Uterus (tissue), 4 donors: ENCODE measurements around the gene GABPB1. TPM values are rescaled to one million over a fixed set of nuclear protein-coding genes. Genes with fewer than 3 reads are reported as not detected.
A peak's percentile ranks its signal among the peaks of the same experiment; 100 is the strongest.

Source experiments
- DNase-seq, 2 donors: peaks; one replicate each; pipeline ENCODE4 v3.0.0-alpha.2; 2019 to 2020
- H3K27ac ChIP-seq, 2 donors: fragments of 200-600 bp; sonication (generic); 1 replicate in 1 of 2; 2 replicates in 1 of 2; pipeline ENCODE4 v1.5.1; 2016 to 2018
- H3K27me3 ChIP-seq, 2 donors: fragments of 200-600 bp; sonication (generic); one replicate each; pipeline ENCODE4 v1.5.1; 2018 to 2019; ENCODE audit warnings: control low read depth in 1 of 2
- H3K36me3 ChIP-seq, 2 donors: fragments of 200-600 bp; sonication (generic); one replicate each; pipeline ENCODE4 v1.5.1; 2019; ENCODE audit warnings: control low read depth in 1 of 2
- H3K4me1 ChIP-seq, 2 donors: fragments of 200-600 bp; sonication (generic); one replicate each; pipeline ENCODE4 v1.5.1; 2018 to 2019; ENCODE audit warnings: control low read depth in 1 of 2
- H3K4me3 ChIP-seq, 2 donors: fragments of 200-600 bp; sonication (generic); 1 replicate in 1 of 2; 2 replicates in 1 of 2; pipeline ENCODE4 v1.5.1; 2018 to 2019; ENCODE audit warnings: mild to moderate bottlenecking in 1 of 2
- H3K9me3 ChIP-seq, 2 donors: fragments of 200-600 bp; sonication (generic); one replicate each; pipeline ENCODE4 v1.5.1; 2019; ENCODE audit warnings: control low read depth in 1 of 2
- CTCF ChIP-seq, 4 experiments: fragments of 200-600 bp in 2 of 4; fragments of 450-650 bp in 2 of 4; sonication (generic) in 2 of 4; IDR thresholded peaks; one replicate each; pipeline ENCODE4 v1.5.1; 2016 to 2019; ENCODE audit warnings: antibody characterized with exemption in 4 of 4, mild to moderate bottlenecking in 2 of 4, moderate library complexity in 1 of 4
- POLR2A ChIP-seq, 2 donors: fragments of 450-650 bp; IDR thresholded peaks; one replicate each; pipeline ENCODE4 v1.6.1; 2016; ENCODE audit warnings: antibody characterized with exemption in 2 of 2, mild to moderate bottlenecking in 1 of 2, moderate library complexity in 1 of 2
- intact Hi-C: fragments of 100-400 bp; cut with DNase I; formaldehyde crosslinking; loops from one replicate; pipeline ENCODE4 v1.15.1; 2023; ENCODE audit warnings: low total_unique reads
- total RNA-seq, 4 donors: library from RNA; depleted of rRNA in 3 of 4; stranded (reverse); fragments of >200 nt in 3 of 4; gene quantifications; one replicate each; pipeline versions ENCODE4 v1.1.0 to v1.2.4, GENCODE V29; 2014 to 2023
- donor health status: DM: yes; HTN: yes; CAD: no.

The GABPB1 gene
- total RNA-seq, 4 donors from 2014 or later, result 21.2 to 58.1 (median 34.0) TPM

GRCh38 chr15:50353975-50354837, 792 bp downstream of the GABPB1 start:
- H3K27ac ChIP-seq, result peak overlapping the region; percentile 98
- TF ChIP-seq POLR2A (IDR thresholded peaks at IDR 0.05), result peak; percentile 48 to 59
- TF ChIP-seq CTCF (IDR thresholded peaks at IDR 0.05), result no peak
- intact Hi-C loops, result no loop called here
- peaks cover 0 to 4% of the 10 kb centered on the region in 2 donors for H3K4me1 ChIP-seq
- H3K4me3 ChIP-seq, result peak overlapping the region; percentile 75 to 88
- H3K9me3 ChIP-seq, result no peaks in the 10 kb centered on the region
- H3K36me3 ChIP-seq, result no peaks in the 10 kb centered on the region
- H3K27me3 ChIP-seq, result no peaks in the 10 kb centered on the region
- DNase-seq, result peak; percentile 27 to 44

- Histone ChIP-seq H3K27ac (peak overlapping the region; percentile 98), H3K4me1 (peaks cover 0 to 4% of the 10 kb centered on the region in 2 donors), H3K9me3 (no peaks in the 10 kb centered on the region), H3K27me3 (no peaks in the 10 kb centered on the region), H3K4me3 (peak overlapping the region; percentile 75 to 88), H3K36me3 (no peaks in the 10 kb centered on the region)
- TF ChIP-seq POLR2A (IDR thresholded peaks at IDR 0.05) (no peak), CTCF (IDR thresholded peaks at IDR 0.05) (no peak)
- intact Hi-C loops, result no loop called here
- no peak for DNase-seq
Observed at GRCh38 chr15:50353251-50353974, 1.6 kb downstream of the GABPB1 start.

- Histone ChIP-seq H3K36me3 (no peaks in the 10 kb centered on the region), H3K27ac (peak overlapping the region; percentile 2 to 25)
- intact Hi-C loops, result no loop called here
Observed at GRCh38 chr15:50350621-50351020, 4.4 kb downstream of the GABPB1 start.

GRCh38 chr15:50345298-50345697, 9.7 kb downstream of the GABPB1 start:
- intact Hi-C loops, result no loop called here
- Histone ChIP-seq H3K4me3 (no peak overlapping the region), H3K36me3 (no peaks in the 10 kb centered on the region), H3K9me3 (no peaks in the 10 kb centered on the region), H3K27ac (no peak overlapping the region), H3K4me1 (no peaks in the 10 kb centered on the region), H3K27me3 (no peaks in the 10 kb centered on the region)
- TF ChIP-seq CTCF (IDR thresholded peaks at IDR 0.05) (no peak), POLR2A (IDR thresholded peaks at IDR 0.05) (no peak)
- DNase-seq, result no peak

More at GRCh38 chr15:50350621-50351020, 4.4 kb downstream of the GABPB1 start:
- DNase-seq, result no peak
- peaks cover 0 to 4% of the 10 kb centered on the region in 2 donors for H3K4me1 ChIP-seq
- no peak overlapping the region for H3K4me3 ChIP-seq
- no peaks in the 10 kb centered on the region for H3K9me3 ChIP-seq
- TF ChIP-seq CTCF (IDR thresholded peaks at IDR 0.05) (no peak), POLR2A (IDR thresholded peaks at IDR 0.05) (no peak)
- H3K27me3 ChIP-seq, result no peaks in the 10 kb centered on the region

- TF ChIP-seq CTCF (IDR thresholded peaks at IDR 0.05) (no peak), POLR2A (IDR thresholded peaks at IDR 0.05) (no peak)
- Histone ChIP-seq H3K4me3 (no peak overlapping the region), H3K36me3 (no peaks in the 10 kb centered on the region), H3K27me3 (no peaks in the 10 kb centered on the region), H3K9me3 (no peaks in the 10 kb centered on the region), H3K27ac (no peak overlapping the region), H3K4me1 (no peaks in the 10 kb centered on the region)
- no peak for DNase-seq
- intact Hi-C loops, result loop anchor here (5.0 kb wide), 1 partner anchor 103 kb away; no protein-coding TSS in a partner anchor
Observed at GRCh38 chr15:50344006-50344464, 11.0 kb downstream of the GABPB1 start.
